DND-41 (cell line): Measurements from ENCODE around the gene ZBTB42.

Source experiments
- EZH2 ChIP-seq: IDR thresholded peaks from 3 replicates; pipeline ENCODE4 v1.6.1; 2012; ENCODE audit warnings: borderline replicate concordance, low read depth, mild to moderate bottlenecking, moderate library complexity, low read length, inconsistent platforms; ENCODE audit not compliant: severe bottlenecking
- TF ChIP-seq, protein P1 (sequence below): IDR thresholded peaks from 2 replicates; pipeline ENCODE4 v1.5.1; 2012; ENCODE audit warnings: borderline replicate concordance, low read length, moderate library complexity, mild to moderate bottlenecking; ENCODE audit not compliant: poor library complexity, severe bottlenecking; ENCODE audit errors: extremely low read depth

DNA sequence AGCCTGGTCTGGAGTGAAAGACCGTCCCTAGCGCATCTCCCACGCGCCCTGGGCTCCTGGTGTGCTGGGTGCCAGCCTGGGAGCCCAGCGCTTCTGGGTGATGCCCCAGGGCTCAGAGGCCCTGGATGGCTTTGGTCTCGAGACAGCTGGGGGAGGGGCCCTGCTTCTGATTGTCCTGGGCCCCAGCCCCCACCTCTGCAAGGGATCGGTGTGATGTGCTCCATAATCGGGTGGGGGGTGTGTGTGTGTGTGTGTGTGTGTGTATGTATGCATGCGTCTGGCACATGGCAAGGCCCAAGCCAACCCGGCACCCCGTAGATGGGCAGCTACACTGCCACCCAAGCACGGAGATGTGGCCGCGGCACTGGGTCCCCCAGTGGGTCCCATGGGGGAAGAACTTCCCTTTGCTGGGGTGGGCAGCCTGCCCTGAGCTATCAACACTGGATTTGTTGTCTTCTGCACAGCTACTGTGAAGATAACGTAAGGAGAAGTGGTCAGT lies 3.1 kb downstream of the ZBTB42 start:
- TF ChIP-seq, protein P1, sequence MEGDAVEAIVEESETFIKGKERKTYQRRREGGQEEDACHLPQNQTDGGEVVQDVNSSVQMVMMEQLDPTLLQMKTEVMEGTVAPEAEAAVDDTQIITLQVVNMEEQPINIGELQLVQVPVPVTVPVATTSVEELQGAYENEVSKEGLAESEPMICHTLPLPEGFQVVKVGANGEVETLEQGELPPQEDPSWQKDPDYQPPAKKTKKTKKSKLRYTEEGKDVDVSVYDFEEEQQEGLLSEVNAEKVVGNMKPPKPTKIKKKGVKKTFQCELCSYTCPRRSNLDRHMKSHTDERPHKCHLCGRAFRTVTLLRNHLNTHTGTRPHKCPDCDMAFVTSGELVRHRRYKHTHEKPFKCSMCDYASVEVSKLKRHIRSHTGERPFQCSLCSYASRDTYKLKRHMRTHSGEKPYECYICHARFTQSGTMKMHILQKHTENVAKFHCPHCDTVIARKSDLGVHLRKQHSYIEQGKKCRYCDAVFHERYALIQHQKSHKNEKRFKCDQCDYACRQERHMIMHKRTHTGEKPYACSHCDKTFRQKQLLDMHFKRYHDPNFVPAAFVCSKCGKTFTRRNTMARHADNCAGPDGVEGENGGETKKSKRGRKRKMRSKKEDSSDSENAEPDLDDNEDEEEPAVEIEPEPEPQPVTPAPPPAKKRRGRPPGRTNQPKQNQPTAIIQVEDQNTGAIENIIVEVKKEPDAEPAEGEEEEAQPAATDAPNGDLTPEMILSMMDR: no peak
- TF ChIP-seq EZH2: no peak
